Activated gamma-delta T cell (primary cell): ENCODE measurements around the gene LARGE1.

Experiments used
- DNase-seq: peaks from one replicate; lab custom pipeline; 2025; lab: John Stamatoyannopoulos, UW

Gene LARGE1

DNA sequence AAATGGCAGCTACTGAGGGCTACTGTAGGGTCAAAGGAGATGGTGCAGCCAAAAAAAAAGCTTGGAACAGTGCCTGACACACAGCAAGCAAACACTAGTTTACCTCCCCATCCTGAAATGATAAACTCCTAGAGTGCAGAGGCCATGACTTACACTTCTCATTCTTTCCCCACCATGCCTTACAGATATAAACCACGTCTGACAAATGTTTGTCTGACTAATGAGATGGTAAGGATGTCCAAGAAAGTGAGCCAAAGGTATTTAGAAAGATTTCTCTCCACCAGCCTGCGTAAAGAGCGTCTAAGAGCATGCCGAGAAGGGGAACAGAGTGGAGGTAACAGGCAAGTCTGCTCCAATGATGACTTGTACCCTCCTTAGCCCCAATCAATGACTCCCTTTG, 99.0 kb downstream of the LARGE1 start:
- no peak for DNase-seq

DNA sequence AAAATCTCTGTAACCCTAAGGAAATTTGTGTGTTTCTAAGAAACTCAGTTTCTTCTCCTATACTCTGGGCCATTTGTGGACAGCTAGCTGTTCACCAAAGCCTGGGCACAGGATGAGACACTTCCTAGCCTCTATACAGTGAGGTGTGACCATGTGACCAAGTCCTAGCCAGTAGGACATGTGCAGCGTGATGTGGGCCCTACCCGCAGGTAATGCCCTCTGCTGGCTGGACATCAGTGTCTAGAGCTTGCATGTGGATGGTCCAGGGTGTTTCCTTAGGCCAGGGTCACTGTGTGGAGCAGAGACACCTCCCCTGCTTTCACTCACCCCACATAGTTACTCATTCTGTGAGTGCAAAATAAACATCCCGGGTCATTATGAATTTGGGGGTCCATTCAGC, 100.5 kb downstream of the LARGE1 start:
- no peak for DNase-seq

DNA sequence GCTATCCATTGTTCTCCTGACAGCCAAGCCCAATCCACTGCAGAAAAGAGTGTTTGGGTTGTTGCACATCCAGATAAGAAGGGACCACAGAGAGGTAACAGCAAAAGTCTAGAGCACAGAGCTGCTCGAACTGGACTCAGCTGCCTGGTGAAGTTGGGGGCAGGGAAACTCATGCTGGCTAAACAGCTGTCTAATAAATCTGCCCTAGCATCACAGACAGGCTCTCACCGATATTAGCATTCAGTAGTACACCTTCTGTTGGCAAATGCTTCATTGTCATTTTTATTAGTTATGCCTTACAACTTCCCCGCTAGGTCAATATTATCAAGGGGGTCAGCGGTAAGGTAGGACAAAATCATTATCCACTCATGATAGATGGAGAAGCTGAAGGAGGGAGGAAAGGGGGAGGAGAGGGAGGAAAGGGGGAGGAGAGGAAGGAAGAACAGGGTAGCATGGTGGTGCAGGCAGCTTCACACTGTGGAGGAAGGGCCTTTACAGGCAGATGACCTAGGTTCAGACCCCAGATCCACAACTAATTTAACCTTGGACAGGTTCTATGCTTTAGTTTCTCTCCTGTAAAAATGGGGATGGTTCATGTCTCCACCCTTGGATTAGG, 102.7 kb downstream of the LARGE1 start:
- DNase-seq, result no peak

DNA sequence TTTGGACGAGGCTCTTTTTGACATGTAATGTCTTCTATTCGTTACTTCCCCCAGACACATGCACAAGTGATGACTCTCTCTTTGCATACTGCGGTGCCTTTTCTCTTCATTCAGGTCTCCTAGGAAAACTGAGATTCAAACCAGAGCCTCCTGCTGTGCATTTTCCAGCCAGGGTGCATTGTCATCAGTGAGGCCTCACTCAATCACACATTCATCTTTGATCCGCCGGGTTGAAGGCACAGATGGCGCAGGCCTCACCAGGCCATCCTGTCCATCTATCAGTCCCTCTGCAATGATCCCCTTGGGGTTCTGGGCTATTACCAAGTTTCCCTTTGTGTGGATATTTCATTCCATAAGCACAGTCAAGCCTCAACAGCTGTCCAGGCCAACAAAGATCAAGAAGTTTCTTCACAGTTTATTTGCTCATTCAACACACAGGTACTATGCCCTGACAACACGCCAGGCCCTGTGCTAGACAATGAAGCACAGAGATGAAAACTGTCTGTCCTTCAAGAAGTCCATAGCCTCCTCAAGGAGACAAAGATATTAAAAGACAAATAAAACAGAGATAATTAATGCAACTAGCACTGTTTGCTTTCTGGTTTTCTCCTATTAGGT, 107.8 kb downstream of the LARGE1 start:
- DNase-seq, result no peak

DNA sequence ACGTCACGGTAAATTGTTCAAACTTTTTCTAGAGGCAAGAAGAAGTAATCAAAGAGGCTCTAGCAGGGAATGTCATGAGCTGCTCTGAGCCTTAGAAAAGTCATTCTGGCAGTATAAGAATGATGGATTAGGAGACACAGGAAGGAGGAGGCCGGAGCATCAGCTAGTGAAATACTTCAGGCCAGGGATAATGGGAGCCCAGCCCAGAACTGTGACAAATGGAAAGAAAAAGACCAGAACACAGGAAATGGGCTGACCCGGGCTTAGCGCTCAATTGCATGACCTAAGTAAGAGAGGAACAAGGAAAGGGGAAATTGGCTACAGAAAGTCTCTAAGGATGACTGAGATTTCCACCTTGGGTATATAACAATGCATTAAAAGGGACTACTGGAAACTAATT, 108.6 kb downstream of the LARGE1 start:
- no peak for DNase-seq

DNA sequence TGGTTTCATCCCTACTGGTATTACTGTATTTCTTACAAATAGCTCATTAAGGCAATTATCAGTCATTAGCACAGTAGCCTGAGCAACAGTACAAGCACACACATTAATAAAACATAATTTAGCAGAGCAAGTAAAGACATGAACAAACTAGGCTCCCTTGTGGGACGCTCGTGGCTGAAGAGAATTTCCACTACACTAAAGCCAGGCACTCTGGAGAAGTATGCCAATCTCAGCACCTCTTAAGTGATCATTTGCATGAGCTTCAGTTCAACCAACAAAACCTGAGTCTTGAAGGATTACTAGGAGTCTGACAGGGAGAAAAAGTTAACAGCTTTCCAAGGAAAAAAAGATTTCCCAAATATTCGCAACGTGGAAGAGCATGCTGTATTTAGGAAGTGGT, 109.1 kb downstream of the LARGE1 start:
- DNase-seq, result no peak

DNA sequence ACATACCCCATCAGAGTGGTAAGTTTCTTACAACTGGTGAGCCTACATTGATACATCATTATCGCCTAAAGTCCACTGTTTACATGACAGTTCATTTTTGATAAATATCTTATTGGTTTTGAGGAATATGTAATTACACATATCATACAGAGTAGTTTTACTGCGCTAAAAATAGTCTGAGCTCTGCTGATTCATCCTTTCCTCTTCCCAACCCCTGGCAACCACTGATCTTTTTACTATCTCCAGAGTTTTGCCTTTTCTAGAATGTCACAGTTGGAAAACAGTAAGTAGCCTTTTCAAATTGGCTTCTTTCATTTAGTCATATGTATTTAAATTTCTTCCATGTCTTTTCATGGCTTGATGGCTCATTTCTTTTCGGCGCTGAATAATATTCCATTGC, 112.8 kb downstream of the LARGE1 start:
- DNase-seq, result no peak

DNA sequence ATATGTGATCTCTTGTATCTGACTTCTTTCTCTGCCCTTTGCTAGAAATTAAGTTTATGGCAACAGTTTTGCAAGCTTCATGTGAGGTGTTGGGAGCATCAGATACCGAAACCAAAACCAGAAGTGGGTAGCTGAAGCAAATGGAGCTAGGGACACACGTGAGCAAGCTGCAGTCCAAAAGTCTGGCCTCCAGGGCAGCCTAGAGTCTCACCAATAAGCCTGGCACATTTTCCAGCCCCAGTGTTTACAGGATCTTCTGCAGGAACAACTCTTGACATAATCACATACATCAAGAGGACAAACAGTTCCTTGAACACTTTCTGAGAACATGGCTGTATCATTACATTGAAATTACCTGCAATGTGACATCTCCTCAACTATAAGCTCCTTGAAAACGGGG, 114.1 kb downstream of the LARGE1 start:
- no peak for DNase-seq

DNA sequence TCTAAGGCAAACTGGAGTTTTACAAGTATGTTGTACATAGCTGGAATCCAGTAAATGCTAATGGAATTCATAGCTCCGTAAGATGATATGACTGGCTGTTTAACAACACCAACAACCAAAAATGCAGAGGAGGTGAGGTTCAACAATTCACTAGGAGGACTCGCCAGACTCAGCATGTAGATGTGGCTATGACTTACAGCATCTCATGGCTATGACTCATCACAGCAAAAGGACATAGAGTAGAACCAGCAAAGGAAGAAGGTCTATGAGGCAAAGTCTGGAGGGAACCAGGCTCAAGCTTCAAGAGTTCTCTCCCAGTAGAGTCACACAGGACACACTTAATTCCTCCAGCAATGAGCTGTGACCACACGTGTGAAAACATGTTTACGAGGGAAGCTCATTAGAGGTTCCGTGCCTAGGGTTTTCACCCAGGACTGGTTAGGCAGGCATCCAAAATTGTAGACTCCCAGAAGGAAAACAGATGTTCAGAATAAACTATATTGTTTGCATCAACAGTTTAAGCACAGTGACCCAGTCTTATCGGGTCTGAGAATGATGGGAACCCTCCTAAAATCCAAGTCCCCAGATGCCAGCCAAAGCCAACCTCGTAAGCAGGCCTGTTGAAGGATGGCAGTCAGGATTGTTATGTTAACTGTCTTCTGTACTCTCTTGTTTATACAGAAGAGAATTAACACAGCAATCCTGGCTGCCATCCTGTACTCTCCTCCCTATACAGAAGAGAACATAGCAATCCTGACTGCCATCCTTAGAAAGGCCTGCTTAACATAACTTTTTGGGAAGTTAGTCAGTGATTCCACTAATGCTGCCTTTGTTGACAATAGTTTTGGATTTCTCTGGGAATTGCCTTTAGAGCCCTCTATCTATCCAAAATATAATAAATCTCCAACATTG, 116.6 kb downstream of the LARGE1 start:
- no peak for DNase-seq

DNA sequence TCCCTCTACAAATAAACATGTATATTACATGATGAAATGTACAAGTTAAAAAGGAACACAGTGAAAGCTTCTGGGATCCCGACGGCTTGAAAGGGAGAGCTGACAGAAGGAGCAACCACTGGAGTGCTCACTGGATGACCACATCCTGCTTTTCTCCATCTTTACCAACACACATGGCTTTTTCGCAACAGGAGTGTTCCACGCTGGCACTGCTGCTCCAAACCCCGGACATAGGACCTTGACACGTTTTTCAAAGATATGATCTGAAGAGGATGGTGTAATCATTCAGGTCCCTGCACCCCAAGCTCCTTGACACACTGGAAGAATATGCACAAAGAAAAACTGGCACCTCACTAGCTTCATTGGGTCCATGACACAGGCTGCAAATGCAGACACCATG, 121.9 kb downstream of the LARGE1 start:
- DNase-seq, result no peak

DNA sequence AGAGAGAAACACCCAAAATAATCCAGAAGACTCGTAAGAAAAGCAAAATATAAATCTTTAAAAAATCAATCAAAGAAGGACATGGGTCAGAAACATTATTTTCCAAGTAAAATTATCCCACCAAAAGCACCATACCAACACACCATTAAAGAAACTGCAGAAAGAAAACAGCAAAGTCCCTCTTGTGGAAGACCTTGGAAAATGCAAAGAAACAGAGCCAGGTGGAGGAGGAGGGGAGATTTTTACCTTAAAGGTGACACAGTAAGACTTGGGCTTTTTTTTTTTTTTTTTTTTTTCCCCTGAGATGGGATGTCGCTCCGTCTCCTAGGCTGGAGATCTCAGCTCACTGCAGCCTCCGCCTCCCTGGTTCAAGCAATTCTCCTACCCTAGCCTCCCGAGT, 123.8 kb downstream of the LARGE1 start:
- DNase-seq, result no peak

DNA sequence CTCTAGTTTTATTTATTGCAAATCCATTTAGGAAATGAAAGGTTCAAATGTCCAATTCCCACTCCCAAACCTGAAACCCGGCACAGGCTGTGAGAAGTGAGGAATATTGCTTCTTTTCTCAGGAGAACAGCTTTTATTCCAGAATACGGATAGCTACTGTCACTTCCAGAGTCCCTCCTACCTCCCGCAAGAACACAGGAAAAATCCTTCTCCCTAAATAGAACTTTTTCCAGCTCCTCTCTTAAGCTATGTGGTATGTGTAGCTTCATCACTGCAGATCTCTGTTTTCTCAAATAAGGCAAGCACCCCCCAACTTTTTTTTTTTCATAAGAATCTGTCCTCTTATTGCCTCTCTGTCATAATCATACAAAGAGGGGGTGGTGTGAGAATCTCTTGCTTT, 126.8 kb downstream of the LARGE1 start:
- no peak for DNase-seq

DNA sequence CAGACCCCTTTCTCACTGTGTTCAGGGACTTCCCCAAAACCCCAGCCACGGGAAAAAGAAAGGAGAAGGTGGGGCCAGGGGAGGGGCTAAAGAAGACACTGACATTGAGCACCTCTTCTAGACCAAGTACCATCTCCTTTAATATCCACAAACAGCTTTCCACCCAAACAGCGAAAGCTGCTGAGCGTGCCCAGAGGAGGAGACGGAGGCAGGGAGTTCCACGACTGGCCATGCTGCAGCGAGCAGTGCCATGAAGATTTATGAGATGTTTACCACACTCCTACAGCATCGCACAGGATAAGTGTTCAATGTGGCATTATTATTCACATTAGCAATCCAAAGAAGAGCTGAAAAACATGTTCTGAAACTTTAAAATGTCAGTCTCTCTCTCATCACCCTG, 127.4 kb downstream of the LARGE1 start:
- DNase-seq, result no peak

DNA sequence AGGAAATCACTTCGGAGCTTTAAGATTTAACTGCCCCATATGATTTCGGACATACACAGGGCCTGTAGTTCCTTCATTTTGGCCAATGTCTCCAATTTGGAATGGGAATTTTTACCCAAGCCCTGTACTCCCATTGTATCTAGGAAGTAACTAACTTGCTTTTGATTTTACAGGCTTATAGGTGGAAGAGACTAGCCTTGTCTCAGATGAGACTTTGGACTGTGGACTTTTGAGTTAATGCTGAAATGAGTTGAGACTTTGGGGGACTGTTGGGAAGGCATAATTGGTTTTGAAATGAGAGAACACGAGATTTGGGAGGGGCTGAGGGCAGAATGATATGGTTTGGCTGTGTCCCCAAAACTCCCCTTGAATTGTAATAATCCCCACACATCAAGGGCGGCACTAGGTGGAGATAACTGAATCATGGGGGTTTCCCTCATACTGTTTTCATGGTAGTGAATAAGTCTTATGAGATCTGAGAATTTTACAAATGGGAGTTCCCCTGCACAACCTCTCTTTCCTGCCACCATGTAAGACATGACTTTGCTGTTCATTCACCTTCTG, 130.5 kb downstream of the LARGE1 start:
- no peak for DNase-seq

DNA sequence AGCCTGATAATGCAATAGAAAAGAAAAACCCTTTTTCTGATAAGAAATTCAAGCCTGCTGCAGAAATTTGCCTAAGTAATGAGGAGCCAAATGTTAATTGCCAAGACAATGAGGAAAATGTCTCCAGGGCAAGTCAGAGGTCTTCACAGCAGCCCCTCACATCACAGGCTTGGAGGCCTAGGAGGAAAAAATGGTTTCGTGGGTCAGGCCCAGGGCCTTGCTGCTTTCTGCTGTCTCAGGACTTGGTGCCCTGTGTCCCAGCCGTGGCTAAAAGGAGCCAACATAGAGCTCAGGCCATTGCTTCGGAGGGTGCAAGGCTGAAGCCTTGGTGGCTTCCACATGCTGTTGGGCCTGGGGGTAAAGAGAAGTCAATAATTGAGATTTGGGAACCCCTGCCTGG, 131.3 kb downstream of the LARGE1 start:
- DNase-seq, result no peak

DNA sequence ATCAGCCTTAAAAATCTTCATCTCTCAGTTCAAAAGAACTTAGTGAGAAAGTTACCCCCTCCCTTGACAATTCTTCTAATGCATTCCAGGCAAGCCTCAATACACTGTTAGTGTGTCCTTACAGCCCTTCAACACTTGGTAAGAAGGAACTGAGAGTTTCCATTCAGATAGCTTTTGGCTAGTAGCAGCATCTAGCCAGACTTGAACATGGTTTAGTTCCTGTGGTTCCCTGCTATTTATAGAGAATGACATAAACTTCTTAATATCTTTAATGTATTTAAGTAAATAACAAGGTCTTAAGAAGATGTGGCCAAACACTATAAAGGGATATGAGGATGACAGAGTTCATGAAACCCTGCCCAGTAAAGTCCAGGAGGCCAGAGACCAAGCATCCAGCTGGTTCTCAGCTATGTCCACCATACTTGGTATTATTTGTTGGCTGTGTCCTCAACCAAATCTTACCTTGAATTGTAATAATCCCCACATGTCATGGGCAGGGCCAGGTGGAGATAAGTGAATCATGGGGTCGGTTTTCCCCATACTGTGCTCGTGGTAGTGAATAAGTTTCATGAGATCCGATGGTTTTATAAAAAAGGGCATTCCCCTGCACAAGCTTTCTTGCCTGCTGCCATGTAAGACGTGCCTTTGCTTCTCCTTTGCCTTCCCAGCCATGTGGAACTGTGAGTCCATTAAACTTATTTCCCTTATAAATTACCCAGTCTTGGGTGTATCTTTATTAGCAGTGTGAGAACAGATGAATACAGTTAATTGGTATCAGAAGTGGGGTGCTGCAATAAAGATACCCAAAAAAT, 132.4 kb downstream of the LARGE1 start:
- DNase-seq, result no peak

DNA sequence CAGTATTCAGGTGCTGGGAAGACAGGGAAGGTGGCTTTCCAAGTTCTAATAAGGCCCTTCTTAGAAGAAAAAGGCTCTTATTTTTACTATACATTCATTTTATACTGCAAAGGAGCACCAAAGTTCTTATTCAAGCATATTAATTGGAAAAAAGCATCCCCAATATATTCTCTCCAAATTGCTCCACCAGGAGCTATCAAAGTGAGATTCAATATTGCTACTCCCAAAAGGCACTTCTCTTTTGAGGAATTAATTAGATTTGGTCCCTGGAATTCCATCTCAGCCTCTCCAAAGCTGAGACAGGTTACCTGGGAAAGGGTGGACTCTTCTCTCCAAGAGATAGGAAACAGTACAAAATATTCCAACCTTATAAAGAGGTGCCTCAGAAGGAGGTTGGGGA, 134.1 kb downstream of the LARGE1 start:
- DNase-seq, result no peak

DNA sequence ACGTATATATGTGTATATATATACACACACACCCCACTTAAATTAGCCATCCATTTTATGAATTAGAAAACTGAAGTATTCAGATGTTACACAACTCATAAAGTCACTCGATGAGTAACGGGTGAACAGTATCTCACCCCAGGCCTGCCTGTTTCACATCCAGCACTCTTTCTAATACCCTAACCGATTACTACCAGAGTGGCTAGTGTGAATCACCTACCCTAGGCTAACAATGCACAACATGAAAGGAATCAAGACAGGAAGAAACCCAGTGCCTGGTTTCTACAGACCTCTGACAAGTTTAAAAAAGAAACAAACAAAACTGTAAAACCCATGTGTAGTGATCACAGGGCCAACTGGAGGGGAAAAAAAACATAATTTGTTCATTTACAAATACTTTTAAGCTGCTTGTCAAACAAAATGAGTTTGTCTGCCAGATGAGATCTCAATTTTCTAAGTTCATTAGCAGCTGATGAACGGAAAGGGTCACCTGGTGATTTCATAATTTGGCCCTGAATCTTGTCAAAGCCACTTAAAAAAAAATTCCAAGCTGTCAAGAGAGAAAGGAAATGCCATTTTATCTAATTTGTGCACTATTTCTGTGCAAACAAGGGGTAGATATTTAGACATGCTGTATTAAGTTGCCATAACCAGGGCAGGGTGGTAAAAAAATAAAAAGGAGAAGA, 134.8 kb downstream of the LARGE1 start:
- DNase-seq, result no peak

DNA sequence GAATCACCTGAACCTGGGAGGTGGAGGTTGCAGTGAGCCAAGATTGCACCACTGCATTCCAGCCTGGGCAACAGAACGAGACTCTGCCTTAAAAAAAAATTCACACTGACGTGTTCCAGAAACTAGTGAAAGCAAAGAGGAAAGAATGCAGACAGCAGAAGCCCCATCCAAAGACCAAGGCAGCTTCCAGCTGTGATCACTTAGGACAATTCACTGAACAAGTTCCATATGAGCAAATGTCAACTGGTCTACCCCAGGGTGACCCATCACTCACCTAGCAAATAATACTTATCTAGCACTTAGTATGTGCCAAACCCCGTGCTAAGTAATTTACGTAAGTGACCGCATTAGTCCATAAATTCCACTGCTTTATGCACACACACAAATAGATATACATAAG, 138.9 kb downstream of the LARGE1 start:
- DNase-seq, result no peak

DNA sequence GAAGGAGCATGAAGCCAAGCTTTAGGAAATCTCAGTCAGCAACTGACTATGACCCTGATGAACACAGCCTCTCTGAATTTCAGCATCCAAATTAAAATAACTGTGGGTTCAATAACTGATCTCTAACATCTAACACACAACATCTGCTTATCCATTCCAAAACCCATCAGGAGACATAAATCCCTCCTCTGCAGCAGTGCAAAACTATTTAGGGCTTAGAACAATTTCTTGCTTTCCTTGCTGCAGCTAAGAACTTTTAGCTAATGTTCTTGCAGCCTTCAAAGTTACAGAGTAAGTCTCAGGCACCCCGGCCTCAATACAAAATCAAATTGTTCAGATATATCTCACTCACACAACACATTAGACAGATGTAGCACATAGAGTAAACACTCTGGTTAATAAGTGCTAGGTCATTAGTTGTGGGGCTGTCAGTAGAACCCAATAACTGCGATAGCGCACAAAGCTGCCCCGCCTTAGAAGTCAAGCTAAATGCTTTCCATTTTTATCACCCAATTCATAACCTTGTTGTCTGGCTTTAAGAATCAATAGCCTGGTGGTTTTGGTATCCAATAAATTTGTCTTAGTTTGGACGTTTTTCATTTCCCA, 139.6 kb downstream of the LARGE1 start:
- DNase-seq, result no peak

DNA sequence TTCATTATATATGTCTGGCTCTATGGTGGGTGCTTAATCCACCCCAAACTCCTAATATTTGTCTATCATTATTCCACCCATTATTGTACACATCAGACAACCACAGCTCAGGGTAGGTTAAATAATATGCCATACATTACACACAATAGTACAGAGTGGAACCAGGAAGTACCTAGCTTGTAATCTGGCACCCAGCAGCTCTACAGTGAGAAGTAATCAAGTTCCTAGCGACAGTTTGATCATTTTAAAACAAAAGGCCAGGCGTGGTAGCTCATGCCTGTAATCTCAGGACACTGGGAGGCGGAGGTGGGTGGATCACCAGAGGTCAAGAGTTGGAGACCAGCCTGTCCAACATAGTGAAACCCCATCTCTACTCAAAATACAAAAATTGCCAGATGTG, 141.0 kb downstream of the LARGE1 start:
- DNase-seq, result no peak
